Naive thymus-derived CD8-positive, alpha-beta T cell (primary cell): Measurements from ENCODE around the gene MAP4K4. TPM values are rescaled to one million over a fixed set of nuclear protein-coding genes. Genes with fewer than 3 reads are reported as not detected.
"Not testable (repeated sequence)": the region's sequence is repeated elsewhere in the genome, so short reads cannot be mapped to it uniquely, and the experiment has no call there.

Experiments
- ATAC-seq, 2 donors: fragments of 150-1000 bp; cut with Tn5 transposase in 1 of 2; sonication (Bioruptor Pico), chemical (Tn5 transposase) in 1 of 2; 1 replicate in 1 of 2; 2 replicates in 1 of 2; pipeline ENCODE4 v1.10.0; 2021; ENCODE audit warnings: mild to moderate bottlenecking in 2 of 2, moderate library complexity in 2 of 2
- POLR2A ChIA-PET: fragments of 350-600 bp; sonication (Branson Sonifier 250); formaldehyde crosslinking; loops from one replicate; lab custom pipeline; 2021; ENCODE audit warnings: antibody characterized with exemption; lab: Charles Lee
- DNase-seq, 10 donors: peaks; one replicate each; pipeline versions ENCODE4 v3.0.0 to v3.0.0-alpha.2; 2020 to 2022
- H3K27ac Mint-ChIP-seq, 10 donors: one replicate each; pipeline ENCODE4 v1.8.0; 2020 to 2022; ENCODE audit warnings: mild to moderate bottlenecking in 10 of 10, mixed read lengths in 10 of 10, moderate library complexity in 4 of 10, inconsistent platforms in 1 of 10
- H3K27me3 Mint-ChIP-seq, 5 donors: one replicate each; pipeline ENCODE4 v1.8.0; 2021 to 2022; ENCODE audit warnings: mixed read lengths in 5 of 5
- H3K36me3 Mint-ChIP-seq, 3 donors: one replicate each; pipeline ENCODE4 v1.8.0; 2020 to 2022; ENCODE audit warnings: mixed read lengths in 3 of 3, mild to moderate bottlenecking in 2 of 3, inconsistent platforms in 1 of 3
- H3K4me1 Mint-ChIP-seq, 4 donors: one replicate each; pipeline ENCODE4 v1.8.0; 2021 to 2022; ENCODE audit warnings: mixed read lengths in 4 of 4
- H3K4me3 Mint-ChIP-seq, 10 donors: one replicate each; pipeline ENCODE4 v1.8.0; 2020 to 2022; ENCODE audit warnings: mild to moderate bottlenecking in 10 of 10, mixed read lengths in 10 of 10, moderate library complexity in 6 of 10, inconsistent platforms in 1 of 10
- H3K9me3 Mint-ChIP-seq, 9 donors: one replicate each; pipeline ENCODE4 v1.8.0; 2020 to 2022; ENCODE audit warnings: mixed read lengths in 9 of 9, mild to moderate bottlenecking in 3 of 9, inconsistent platforms in 1 of 9, moderate library complexity in 1 of 9
- polyA plus RNA-seq, 3 donors: library from polyadenylated mRNA; unstranded; fragments of 300-500 nt; fragmentation: Illumina TruSeq; gene quantifications; one replicate each; pipeline ENCODE4 v1.2.3, GENCODE V29; 2021
- total RNA-seq, 8 experiments: library from RNA in 2 of 8; stranded (reverse) in 2 of 8; gene quantifications; one replicate each; pipeline ENCODE4 v1.2.3 and lab custom pipeline; 2021 to 2026

The MAP4K4 gene
- total and polyA plus RNA-seq, 5 experiments from 2014 or later, result 9.5 to 122 (median 26.6) TPM

DNA sequence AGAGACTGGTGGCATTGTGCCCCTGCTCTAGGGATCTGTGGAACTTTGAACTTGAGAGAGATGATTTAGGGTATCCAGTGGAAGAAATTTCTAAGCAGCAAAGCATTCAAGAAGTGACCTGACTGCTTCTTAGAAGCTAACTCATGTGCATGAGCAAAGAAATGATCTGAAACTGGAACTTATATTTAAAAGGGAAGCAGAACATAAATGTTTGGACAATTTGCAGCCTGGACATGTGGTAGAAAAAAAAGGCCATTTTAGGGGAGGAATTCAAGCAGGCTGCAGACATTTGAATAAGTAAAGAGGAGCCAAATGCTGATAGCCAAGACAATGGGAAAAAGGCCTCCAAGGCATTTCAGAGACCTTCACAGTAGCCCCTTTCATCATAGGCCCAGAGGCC, 226.8 kb downstream of the MAP4K4 start:
- H3K27ac Mint-ChIP-seq, POLR2A ChIA-PET, H3K4me1 Mint-ChIP-seq, H3K4me3 Mint-ChIP-seq, ATAC-seq, DNase-seq, H3K27me3 Mint-ChIP-seq: not testable (repeated sequence)
- H3K9me3 Mint-ChIP-seq, result peaks cover 7 to 69% (median 43%) of the 10 kb centered on the region in 9 donors
- H3K36me3 Mint-ChIP-seq, result peaks cover 2 to 38% (median 24%) of the 10 kb centered on the region in 3 donors

DNA sequence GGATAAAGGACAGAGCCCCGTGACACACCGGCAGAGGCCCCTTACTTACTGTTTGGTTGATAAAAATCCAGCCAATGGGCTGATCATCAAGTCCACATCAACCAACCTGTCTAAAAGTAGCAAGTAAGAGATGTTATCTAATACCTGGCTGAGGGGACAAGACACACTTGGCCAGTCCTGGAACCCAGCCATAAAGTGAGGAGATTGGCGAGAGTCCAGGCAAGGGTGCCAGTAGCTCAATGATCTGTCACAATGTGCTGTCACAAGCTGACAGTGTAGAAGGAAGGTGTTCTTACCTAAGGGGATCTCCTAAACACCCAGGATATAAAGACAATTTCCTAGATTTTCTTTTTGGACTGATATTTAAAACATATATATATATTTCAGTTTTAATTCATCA, 232.5 kb downstream of the MAP4K4 start:
- ATAC-seq, result no peak

DNA sequence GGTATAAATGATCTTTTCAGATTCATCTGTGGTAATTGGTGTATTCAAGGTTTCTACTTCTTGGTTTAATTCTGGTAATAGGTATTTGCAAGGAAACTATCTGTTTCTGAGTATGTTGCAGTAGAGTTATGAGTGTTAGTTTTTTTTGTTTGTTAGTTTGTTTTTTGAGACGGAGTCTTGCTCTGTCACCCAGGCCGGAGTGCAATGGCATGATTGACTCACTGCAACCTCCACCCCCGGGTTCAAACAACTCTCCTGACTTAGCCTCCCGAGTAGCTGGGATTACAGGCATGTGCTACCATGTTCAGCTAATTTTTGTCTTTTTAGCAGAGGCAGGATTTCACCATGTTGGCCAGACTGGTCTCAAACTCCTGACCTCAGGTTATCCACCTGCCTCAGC, 233.3 kb downstream of the MAP4K4 start:
- Mint-ChIP-seq H3K27me3 (peaks cover 3 to 20% (median 7%) of the 10 kb centered on the region in 5 donors), H3K4me3 (no peak overlapping the region), H3K9me3 (peaks cover 3 to 27% (median 15%) of the 10 kb centered on the region in 9 donors), H3K27ac (no peak overlapping the region), H3K36me3 (peaks cover 0 to 28% (median 9%) of the 10 kb centered on the region in 3 donors), H3K4me1 (no peaks in the 10 kb centered on the region)
- ATAC-seq (no peak), DNase-seq (no peak)
- POLR2A ChIA-PET, result no interaction called here

More for the DNA sequence above, 232.5 kb downstream of the MAP4K4 start:
- Mint-ChIP-seq H3K4me1 (no peaks in the 10 kb centered on the region), H3K4me3 (no peak overlapping the region), H3K27ac (no peak overlapping the region), H3K36me3 (peaks cover 2 to 35% (median 14%) of the 10 kb centered on the region in 3 donors), H3K9me3 (peaks cover 3 to 35% (median 22%) of the 10 kb centered on the region in 9 donors), H3K27me3 (peaks cover 3 to 20% (median 7%) of the 10 kb centered on the region in 5 donors)
- no peak for DNase-seq
- POLR2A ChIA-PET, result no interaction called here

DNA sequence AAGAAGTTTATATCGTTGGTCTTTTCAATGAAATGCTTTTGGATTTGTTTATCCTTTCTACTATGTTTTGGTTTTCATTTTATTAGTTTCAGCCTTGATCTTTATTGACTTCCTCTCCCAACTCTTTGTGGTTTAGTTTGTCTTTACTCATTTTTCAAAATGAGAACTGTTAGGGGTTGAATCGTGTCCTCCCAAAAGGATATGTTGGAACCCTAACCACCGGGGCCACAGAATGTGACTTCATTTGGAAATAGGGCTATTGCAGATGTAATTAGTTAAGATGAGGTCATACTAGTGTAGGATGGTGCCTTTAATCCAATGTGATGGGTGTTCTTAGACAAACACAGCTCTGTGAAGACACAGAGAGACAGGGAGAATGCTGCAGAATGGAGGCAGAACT, 233.9 kb downstream of the MAP4K4 start:
- POLR2A ChIA-PET, result no interaction called here
- H3K4me3 Mint-ChIP-seq, result no peak overlapping the region
- ATAC-seq (no peak), DNase-seq (no peak)
- H3K27me3 Mint-ChIP-seq, result peaks cover 3 to 20% (median 7%) of the 10 kb centered on the region in 5 donors
- H3K27ac Mint-ChIP-seq, result no peak overlapping the region
- peaks cover 3 to 23% (median 13%) of the 10 kb centered on the region in 9 donors for H3K9me3 Mint-ChIP-seq
- H3K4me1 Mint-ChIP-seq, result no peaks in the 10 kb centered on the region
- peaks cover 0 to 23% (median 5%) of the 10 kb centered on the region in 3 donors for H3K36me3 Mint-ChIP-seq

- H3K4me3 Mint-ChIP-seq, H3K27ac Mint-ChIP-seq, H3K4me1 Mint-ChIP-seq, DNase-seq, ATAC-seq, POLR2A ChIA-PET: not testable (repeated sequence)
- peaks cover 2 to 20% (median 10%) of the 10 kb centered on the region in 5 donors for H3K27me3 Mint-ChIP-seq
- peaks cover 0 to 16% (median 3%) of the 10 kb centered on the region in 3 donors for H3K36me3 Mint-ChIP-seq
- H3K9me3 Mint-ChIP-seq, result peaks cover 0 to 26% (median 16%) of the 10 kb centered on the region in 9 donors
Observed at GRCh38 chr2:101935764-101936163, 238.3 kb downstream of the MAP4K4 start.

- H3K4me3 Mint-ChIP-seq, result no peak overlapping the region
- peaks cover 0 to 12% (median 5%) of the 10 kb centered on the region in 5 donors for H3K27me3 Mint-ChIP-seq
- no peaks in the 10 kb centered on the region for H3K4me1 Mint-ChIP-seq
- ATAC-seq (no peak), DNase-seq (no peak)
- H3K27ac Mint-ChIP-seq, result no peak overlapping the region
- H3K9me3 Mint-ChIP-seq, result peaks cover under 1 to 15% (median 10%) of the 10 kb centered on the region in 9 donors
- POLR2A ChIA-PET, result no interaction called here
- H3K36me3 Mint-ChIP-seq, result peaks cover 0 to 11% (median 2%) of the 10 kb centered on the region in 3 donors
Observed at GRCh38 chr2:101942851-101943250, 245.3 kb downstream of the MAP4K4 start.

Other genes with a start within 250 kb of the MAP4K4 start
- gene RFX8, start 222.6 kb upstream of the MAP4K4 start, total RNA-seq, result not detected
- gene RFX8, start 222.6 kb upstream of the MAP4K4 start, polyA plus RNA-seq, result not detected